H1 (cell line): Measurements from ENCODE around the gene ICAM5. TPM values are rescaled to one million over a fixed set of nuclear protein-coding genes. Genes with fewer than 3 reads are reported as not detected.

Source experiments
- CTCF ChIA-PET: fragments of 300-600 bp; sonication (Branson Sonifier 250); formaldehyde crosslinking; loops from one replicate; lab custom pipeline; 2021; ENCODE audit not compliant: partially characterized antibody; lab: Charles Lee
- POLR2A ChIA-PET: fragments of 300-600 bp; sonication (Branson Sonifier 250); formaldehyde crosslinking; loops from one replicate; lab custom pipeline; 2021; ENCODE audit warnings: inconsistent platforms; ENCODE audit not compliant: partially characterized antibody; lab: Charles Lee
- DNase-seq, 2 experiments: peaks; one replicate each; pipeline versions ENCODE4 v3.0.0 to v3.0.0-alpha.2; 2010 to 2022; ENCODE audit warnings: low spot score in 2 of 2, low read depth in 1 of 2, mixed read lengths in 1 of 2
- FAIRE-seq: peaks from 2 replicates; lab custom pipeline; 2011; peaks lifted over from hg19 to GRCh38; lab: Jason Lieb, UNC
- H2AFZ ChIP-seq: 2 replicates; pipeline ENCODE4 v1.8.1; 2012; ENCODE audit warnings: low read length, inconsistent platforms
- H2AK5ac ChIP-seq: 2 replicates; pipeline ENCODE4 v1.6.1; 2013; ENCODE audit warnings: low read depth, low read length
- H2BK120ac ChIP-seq: replicated peaks from 2 replicates; pipeline ENCODE3; 2013; ENCODE audit warnings: low read depth, low read length, inconsistent platforms
- H2BK12ac ChIP-seq: 2 replicates; pipeline ENCODE4 v1.6.1; 2013; ENCODE audit warnings: low read depth, low read length
- H2BK15ac ChIP-seq: 2 replicates; pipeline ENCODE4 v1.6.1; 2013; ENCODE audit warnings: low read length
- H2BK20ac ChIP-seq: 2 replicates; pipeline ENCODE4 v1.6.1; 2013; ENCODE audit warnings: low read length
- H2BK5ac ChIP-seq: 2 replicates; pipeline ENCODE4 v1.6.1; 2013; ENCODE audit warnings: low read depth, low read length
- H3K14ac ChIP-seq: 2 replicates; pipeline ENCODE4 v1.6.1; 2013; ENCODE audit warnings: inconsistent platforms; ENCODE audit not compliant: insufficient read length
- H3K18ac ChIP-seq: 2 replicates; pipeline ENCODE4 v1.6.1; 2013; ENCODE audit warnings: low read length; ENCODE audit errors: extremely low read depth
- H3K23ac ChIP-seq: 2 replicates; pipeline ENCODE4 v1.6.1; 2013; ENCODE audit warnings: inconsistent platforms; ENCODE audit not compliant: insufficient read length
- H3K23me2 ChIP-seq: 2 replicates; pipeline ENCODE4 v1.6.1; 2013; ENCODE audit warnings: low read depth, low read length
- H3K27ac ChIP-seq: 2 replicates; pipeline ENCODE4 v1.6.1; 2011; ENCODE audit warnings: low read depth, low read length, inconsistent platforms
- H3K27me3 ChIP-seq, 4 experiments: replicated peaks in 1 of 4; 1 replicate in 1 of 4; 2 replicates in 3 of 4; pipeline versions ENCODE4 v1.6.1 to v1.8.1; 2011 to 2013; ENCODE audit warnings: low read length in 3 of 4, mild to moderate bottlenecking in 3 of 4, inconsistent platforms in 2 of 4, mixed read lengths in 2 of 4, moderate library complexity in 1 of 4; ENCODE audit not compliant: control insufficient read depth in 3 of 4, insufficient read depth in 3 of 4; ENCODE audit errors: extremely low read depth in 1 of 4
- H3K36me3 ChIP-seq, 4 experiments: 2 replicates each; pipeline versions ENCODE4 v1.6.1 to v1.8.1; 2011 to 2013; ENCODE audit warnings: mild to moderate bottlenecking in 4 of 4, low read length in 3 of 4, moderate library complexity in 2 of 4, control low read depth in 1 of 4, inconsistent platforms in 1 of 4; ENCODE audit not compliant: insufficient read depth in 4 of 4, control insufficient read depth in 2 of 4
- H3K4ac ChIP-seq: replicated peaks from 2 replicates; pipeline ENCODE3; 2013; ENCODE audit warnings: low read length, low read depth, mixed read lengths, inconsistent platforms; ENCODE audit not compliant: insufficient read length
- H3K4me1 ChIP-seq, 4 experiments: replicated peaks in 1 of 4; 1 replicate in 1 of 4; 2 replicates in 3 of 4; pipeline versions ENCODE4 v1.6.1 to v1.8.1; 2011 to 2013; ENCODE audit warnings: low read length in 3 of 4, inconsistent platforms in 2 of 4, mixed read lengths in 1 of 4; ENCODE audit not compliant: insufficient read depth in 4 of 4, control insufficient read depth in 3 of 4
- H3K4me2 ChIP-seq, 2 experiments: 2 replicates each; pipeline versions ENCODE4 v1.6.1 to v1.8.1; 2011 to 2013; ENCODE audit warnings: low read depth in 2 of 2, low read length in 2 of 2, control low read depth in 1 of 2, inconsistent platforms in 1 of 2, mild to moderate bottlenecking in 1 of 2; ENCODE audit not compliant: insufficient read depth in 1 of 2
- H3K4me3 ChIP-seq, 4 experiments: fragments of 200-600, 300-600 bp in 1 of 4; sonication (generic), shearing (Covaris generic), sonication (Bioruptor Twin) in 1 of 4; 2 replicates each; pipeline versions ENCODE4 v1.5.1 to v1.8.1; 2011 to 2016; ENCODE audit warnings: low read length in 4 of 4, low read depth in 3 of 4, control low read depth in 2 of 4, inconsistent platforms in 2 of 4, mild to moderate bottlenecking in 2 of 4, mixed read lengths in 1 of 4, moderate library complexity in 1 of 4; ENCODE audit not compliant: insufficient read depth in 2 of 4; ENCODE audit errors: extremely low read depth in 1 of 4
- H3K56ac ChIP-seq: replicated peaks from 2 replicates; pipeline ENCODE3; 2013; ENCODE audit warnings: low read depth, mild to moderate bottlenecking, mixed read lengths, low read length, inconsistent platforms; ENCODE audit not compliant: insufficient read length
- H3K79me1 ChIP-seq: 2 replicates; pipeline ENCODE4 v1.6.1; 2013; ENCODE audit warnings: low read depth, low read length, control low read depth
- H3K79me2 ChIP-seq, 2 experiments: 2 replicates each; pipeline versions ENCODE4 v1.6.1 to v1.8.1; 2012 to 2013; ENCODE audit warnings: low read length in 2 of 2, mild to moderate bottlenecking in 2 of 2, inconsistent platforms in 1 of 2; ENCODE audit not compliant: insufficient read depth in 2 of 2, control insufficient read depth in 1 of 2
- H3K9ac ChIP-seq, 4 experiments: replicated peaks in 1 of 4; 1 replicate in 1 of 4; 2 replicates in 3 of 4; pipeline versions ENCODE4 v1.6.1 to v1.8.1; 2011 to 2013; ENCODE audit warnings: low read depth in 3 of 4, low read length in 3 of 4, control low read depth in 2 of 4, mild to moderate bottlenecking in 2 of 4, moderate library complexity in 2 of 4, inconsistent platforms in 1 of 4; ENCODE audit errors: extremely low read depth in 1 of 4
- H3K9me3 ChIP-seq, 2 experiments: 2 replicates each; pipeline versions ENCODE4 v1.6.1 to v1.8.1; 2012 to 2013; ENCODE audit warnings: mild to moderate bottlenecking in 2 of 2, moderate library complexity in 2 of 2, control low read depth in 1 of 2, inconsistent platforms in 1 of 2, low read depth in 1 of 2, low read length in 1 of 2, mixed read lengths in 1 of 2; ENCODE audit not compliant: insufficient read depth in 2 of 2
- H4K20me1 ChIP-seq, 2 experiments: replicated peaks in 1 of 2; 2 replicates each; pipeline versions ENCODE3 to v1.8.1; 2011 to 2013; ENCODE audit warnings: inconsistent platforms in 2 of 2, low read length in 2 of 2, mild to moderate bottlenecking in 1 of 2; ENCODE audit not compliant: insufficient read depth in 2 of 2, control insufficient read depth in 1 of 2
- H4K5ac ChIP-seq: 2 replicates; pipeline ENCODE4 v1.6.1; 2013; ENCODE audit warnings: low read length, low read depth, mixed read lengths, inconsistent platforms; ENCODE audit not compliant: insufficient read length
- H4K8ac ChIP-seq: 2 replicates; pipeline ENCODE4 v1.8.0; 2013; ENCODE audit warnings: mild to moderate bottlenecking, moderate library complexity, low read length, inconsistent platforms; ENCODE audit not compliant: insufficient read depth; ENCODE audit errors: extremely low read depth
- H4K91ac ChIP-seq: replicated peaks from 2 replicates; pipeline ENCODE3; 2013; ENCODE audit warnings: low read length, mixed read lengths, inconsistent platforms; ENCODE audit not compliant: insufficient read length
- BRCA1 ChIP-seq: IDR thresholded peaks from 2 replicates; pipeline ENCODE4 v1.6.1; 2012; ENCODE audit warnings: low read depth, low read length, improper control_type of control experiment
- FOSL1 ChIP-seq: IDR thresholded peaks from 2 replicates; pipeline ENCODE4 v1.6.1; 2011; ENCODE audit warnings: mild to moderate bottlenecking, low read depth, low read length, moderate library complexity; ENCODE audit not compliant: insufficient read depth
- JUN ChIP-seq: IDR thresholded peaks from 2 replicates; pipeline ENCODE4 v1.6.1; 2011; ENCODE audit warnings: low read depth, mild to moderate bottlenecking, improper control_type of control experiment, low read length
- KDM5A ChIP-seq: fragments of 200-600 bp; IDR thresholded peaks from 2 replicates; pipeline ENCODE4 v1.7.1; 2012; ENCODE audit warnings: mild to moderate bottlenecking, low read length, inconsistent platforms, mixed read lengths
- POLR2A ChIP-seq, 2 experiments: IDR thresholded peaks; 1 replicate in 1 of 2; 2 replicates in 1 of 2; pipeline ENCODE4 v1.6.1; 2011; ENCODE audit warnings: low read depth in 2 of 2, low read length in 2 of 2, mild to moderate bottlenecking in 2 of 2; ENCODE audit errors: control extremely low read depth in 1 of 2
- POU5F1 ChIP-seq: IDR thresholded peaks from 2 replicates; pipeline ENCODE4 v1.6.1; 2011; ENCODE audit warnings: low read depth, mild to moderate bottlenecking, low read length, moderate library complexity
- RXRA ChIP-seq: IDR thresholded peaks from 2 replicates; pipeline ENCODE4 v1.6.1; 2011; ENCODE audit warnings: low read depth, mild to moderate bottlenecking, low read length, moderate library complexity; ENCODE audit not compliant: insufficient read depth
- SAP30 ChIP-seq: fragments of 300-600 bp; sonication (generic); IDR thresholded peaks from 2 replicates; pipeline ENCODE4 v1.7.1; 2012; ENCODE audit warnings: low read length, moderate library complexity, mild to moderate bottlenecking, inconsistent platforms; ENCODE audit not compliant: insufficient read depth, insufficient replicate concordance
- SP4 ChIP-seq: IDR thresholded peaks from 2 replicates; pipeline ENCODE4 v1.6.1; 2012; ENCODE audit warnings: low read length, inconsistent platforms
- SRF ChIP-seq: IDR thresholded peaks from 2 replicates; pipeline ENCODE4 v1.6.1; 2011; ENCODE audit warnings: mild to moderate bottlenecking, low read depth, low read length, moderate library complexity
- TBP ChIP-seq: IDR thresholded peaks from 2 replicates; pipeline ENCODE4 v1.6.1; 2011; ENCODE audit warnings: low read depth, low read length, improper control_type of control experiment
- TCF12 ChIP-seq: IDR thresholded peaks from 2 replicates; pipeline ENCODE4 v1.6.1; 2011; ENCODE audit warnings: low read depth, mild to moderate bottlenecking, low read length
- TEAD4 ChIP-seq: IDR thresholded peaks from 2 replicates; pipeline ENCODE4 v1.6.1; 2012; ENCODE audit warnings: low read depth, low read length, inconsistent platforms, mixed read lengths
- WGBS, 2 experiments: shearing (Covaris generic) in 1 of 2; methylation state at CpG; one replicate each; pipeline versions ENCODE4 v1.1.6 to v1.1.7; 2013 to 2015; ENCODE audit warnings: low lambda C conversion rate in 2 of 2, mixed read lengths in 2 of 2, inconsistent platforms in 1 of 2, low coverage in 1 of 2, missing lambda C conversion rate in 1 of 2; ENCODE audit not compliant: insufficient replicate concordance in 2 of 2, insufficient coverage in 1 of 2, insufficient read length in 1 of 2; ENCODE audit errors: extremely low coverage in 1 of 2, missing lambda C conversion rate in 1 of 2; 5-methylcytosine and 5-hydroxymethylcytosine counted together
- polyA plus RNA-seq, 7 experiments: library from polyadenylated mRNA; depleted of rRNA in 3 of 7; stranded (reverse) in 5 of 7; unstranded in 2 of 7; fragments of >200 nt in 5 of 7; fragments of 200-250 nt in 2 of 7; gene quantifications; 1 replicate in 5 of 7; 2 replicates in 1 of 7; 4 replicates in 1 of 7; pipeline versions ENCODE4 v1.2.1 to v1.2.3, GENCODE V29; 2011 to 2013; ENCODE audit warnings: missing spikeins in 2 of 7, mixed read lengths in 2 of 7
- total RNA-seq: library from RNA; stranded (reverse); fragmentation: NEBNext Ultra II Directional; extraction: Animal tissue kit (Norgen Biotek cat#: 25700); gene quantifications from 2 replicates; pipeline ENCODE4 v1.2.1, GENCODE V29; 2021
- TF ChIP-seq, protein P1 (sequence below): IDR thresholded peaks from 2 replicates; pipeline ENCODE4 v1.6.1; 2012; ENCODE audit warnings: low read length, inconsistent platforms

ICAM5 gene
- total and polyA plus RNA-seq, 2 of the 8 experiments (the other 6 are each of a cell fraction or from before 2014, with no cell fraction given): 3.9 to 4.8 TPM

- Histone ChIP-seq H2BK120ac (no peak overlapping the region), H2BK15ac (no peak overlapping the region), H2AK5ac (no peak overlapping the region), H3K4ac (no peak overlapping the region), H3K79me1 (no peaks in the 10 kb centered on the region), H4K91ac (no peak overlapping the region), H3K14ac (no peak overlapping the region), H3K56ac (no peak overlapping the region), H3K4me3 (no peak overlapping the region), H3K18ac (no peak overlapping the region), H4K5ac (no peak overlapping the region), H2AFZ (no peak overlapping the region), H2BK20ac (no peak overlapping the region), H3K9me3 (no peaks in the 10 kb centered on the region), H3K23me2 (no peaks in the 10 kb centered on the region), H3K23ac (no peak overlapping the region), H3K79me2 (no peaks in the 10 kb centered on the region), H2BK12ac (no peak overlapping the region), H4K8ac (no peak overlapping the region), H3K27me3 (no peaks in the 10 kb centered on the region), H3K4me1 (no peaks in the 10 kb centered on the region), H4K20me1 (no peaks in the 10 kb centered on the region), H3K9ac (no peak overlapping the region), H3K36me3 (peaks cover 0 to 13% (median 0%) of the 10 kb centered on the region in 4 experiments; a peak in 2 of 8 replicates), H2BK5ac (no peak overlapping the region), H3K4me2 (no peak overlapping the region), H3K27ac (no peak overlapping the region)
- ChIA-PET POLR2A (interaction anchor here (0.8 to 1.8 kb wide), 5 partner anchors 8 to 27 kb away, joined by 4 to 7 read pairs (median 4); partner anchors contain the start of gene RAVER1), CTCF (interaction anchor here (1.4 to 2.5 kb wide), 4 partner anchors 10 to 82 kb away, joined by 3 to 10 read pairs (median 6); no protein-coding TSS in a partner anchor)
- WGBS, 2 experiments: 91% methylated on average over 5 of the region's 5 CpGs; no CpG with 5 or more reads in 1 of the 2 experiments
- FAIRE-seq: no peak
- DNase-seq: no peak
- TF ChIP-seq RXRA: no peak
- TF ChIP-seq TEAD4: no peak
- TF ChIP-seq SAP30: no peak
- TF ChIP-seq POU5F1: no peak
- no peak for TF ChIP-seq BRCA1
- TF ChIP-seq, protein P1, sequence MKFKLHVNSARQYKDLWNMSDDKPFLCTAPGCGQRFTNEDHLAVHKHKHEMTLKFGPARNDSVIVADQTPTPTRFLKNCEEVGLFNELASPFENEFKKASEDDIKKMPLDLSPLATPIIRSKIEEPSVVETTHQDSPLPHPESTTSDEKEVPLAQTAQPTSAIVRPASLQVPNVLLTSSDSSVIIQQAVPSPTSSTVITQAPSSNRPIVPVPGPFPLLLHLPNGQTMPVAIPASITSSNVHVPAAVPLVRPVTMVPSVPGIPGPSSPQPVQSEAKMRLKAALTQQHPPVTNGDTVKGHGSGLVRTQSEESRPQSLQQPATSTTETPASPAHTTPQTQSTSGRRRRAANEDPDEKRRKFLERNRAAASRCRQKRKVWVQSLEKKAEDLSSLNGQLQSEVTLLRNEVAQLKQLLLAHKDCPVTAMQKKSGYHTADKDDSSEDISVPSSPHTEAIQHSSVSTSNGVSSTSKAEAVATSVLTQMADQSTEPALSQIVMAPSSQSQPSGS: no peak
- TF ChIP-seq JUN: no peak
- no peak for TF ChIP-seq POLR2A (IDR thresholded peaks at IDR 0.05; ENCODE audit: control extremely low read depth in 1 of 2, low read depth in 2 of 2, low read length in 2 of 2)
- TF ChIP-seq SRF: no peak
- no peak for TF ChIP-seq TCF12
- no peak for TF ChIP-seq SP4
- TF ChIP-seq KDM5A: no peak
- no peak for TF ChIP-seq TBP
- TF ChIP-seq FOSL1: no peak
Observed at GRCh38 chr19:10306327-10306726, 16.6 kb downstream of the ICAM5 start.
